H9 (cell line): ENCODE data around the gene FN1. TPM values are rescaled to one million over a fixed set of nuclear protein-coding genes. Genes with fewer than 3 reads are reported as not detected.

Source experiments
- DNase-seq: peaks from one replicate; pipeline ENCODE4 v3.0.0-alpha.2; 2017
- H2AFZ ChIP-seq: one replicate; pipeline ENCODE4 v1.6.1; 2013; ENCODE audit warnings: mild to moderate bottlenecking, low read length, control low read depth, moderate library complexity
- H2AK5ac ChIP-seq: 2 replicates; pipeline ENCODE4 v1.6.1; 2013; ENCODE audit warnings: low read length, control low read depth, mixed read lengths; ENCODE audit not compliant: insufficient read length
- H2BK120ac ChIP-seq: one replicate; pipeline ENCODE4 v1.6.1; 2013; ENCODE audit warnings: low read depth, mild to moderate bottlenecking, low read length, control low read depth, inconsistent platforms; ENCODE audit not compliant: poor library complexity, severe bottlenecking
- H2BK12ac ChIP-seq: 2 replicates; pipeline ENCODE4 v1.6.1; 2013; ENCODE audit warnings: low read length, control low read depth, mixed read lengths, low read depth; ENCODE audit not compliant: insufficient read length
- H2BK15ac ChIP-seq: 2 replicates; pipeline ENCODE4 v1.6.1; 2013; ENCODE audit warnings: low read depth, low read length, control low read depth
- H2BK20ac ChIP-seq: one replicate; pipeline ENCODE4 v1.6.1; 2013; ENCODE audit warnings: low read depth, mild to moderate bottlenecking, low read length, control low read depth, inconsistent platforms; ENCODE audit not compliant: poor library complexity, severe bottlenecking
- H2BK5ac ChIP-seq: 2 replicates; pipeline ENCODE4 v1.6.1; 2013; ENCODE audit warnings: low read length, control low read depth, mixed read lengths; ENCODE audit not compliant: insufficient read length
- H3K14ac ChIP-seq: 2 replicates; pipeline ENCODE4 v1.6.1; 2013; ENCODE audit warnings: low read length, control low read depth; ENCODE audit not compliant: insufficient read depth
- H3K18ac ChIP-seq: 2 replicates; pipeline ENCODE4 v1.6.1; 2013; ENCODE audit warnings: low read depth, mild to moderate bottlenecking, mixed read lengths, low read length, control low read depth; ENCODE audit not compliant: insufficient read length
- H3K23ac ChIP-seq: 2 replicates; pipeline ENCODE4 v1.6.1; 2013; ENCODE audit warnings: low read length, control low read depth, mixed read lengths, low read depth; ENCODE audit not compliant: insufficient read length
- H3K23me2 ChIP-seq: 2 replicates; pipeline ENCODE4 v1.6.1; 2013; ENCODE audit warnings: low read depth, mild to moderate bottlenecking, mixed read lengths, low read length, control low read depth; ENCODE audit not compliant: insufficient read length, poor library complexity, severe bottlenecking
- H3K27ac ChIP-seq: 2 replicates; pipeline ENCODE4 v1.5.1; 2013; ENCODE audit warnings: low read length, control low read depth, mixed read lengths, low read depth; ENCODE audit not compliant: insufficient read length
- H3K27me3 ChIP-seq: 2 replicates; pipeline ENCODE4 v1.6.1; 2013; ENCODE audit warnings: low read length, control low read depth, inconsistent platforms; ENCODE audit not compliant: insufficient read depth
- H3K4ac ChIP-seq: 2 replicates; pipeline ENCODE4 v1.6.1; 2013; ENCODE audit warnings: low read depth, mild to moderate bottlenecking, control low read depth, inconsistent platforms, low read length, moderate library complexity
- H3K4me1 ChIP-seq: 2 replicates; pipeline ENCODE4 v1.6.1; 2013; ENCODE audit warnings: low read length, control low read depth, inconsistent platforms; ENCODE audit not compliant: insufficient read depth
- H3K4me2 ChIP-seq: 2 replicates; pipeline ENCODE4 v1.6.1; 2013; ENCODE audit warnings: low read length, control low read depth, mixed read lengths; ENCODE audit not compliant: insufficient read length, insufficient read depth
- H3K56ac ChIP-seq: 2 replicates; pipeline ENCODE4 v1.6.1; 2013; ENCODE audit warnings: low read depth, mild to moderate bottlenecking, mixed read lengths, low read length, control low read depth; ENCODE audit not compliant: insufficient read length
- H3K79me1 ChIP-seq: 2 replicates; pipeline ENCODE4 v1.6.1; 2013; ENCODE audit warnings: low read depth, mild to moderate bottlenecking, moderate library complexity, low read length, control low read depth, inconsistent platforms; ENCODE audit not compliant: insufficient read depth, poor library complexity, severe bottlenecking
- H3K79me2 ChIP-seq: 2 replicates; pipeline ENCODE4 v1.6.1; 2013; ENCODE audit warnings: low read length, control low read depth, inconsistent platforms; ENCODE audit not compliant: insufficient read depth
- H3K9ac ChIP-seq: 2 replicates; pipeline ENCODE4 v1.6.1; 2013; ENCODE audit warnings: low read length, control low read depth, mixed read lengths; ENCODE audit not compliant: insufficient read length; ENCODE audit errors: extremely low read depth
- H3K9me3 ChIP-seq: one replicate; pipeline ENCODE4 v1.6.1; 2013; ENCODE audit warnings: low read depth, low read length, inconsistent platforms; ENCODE audit not compliant: control insufficient read depth
- H3T11ph ChIP-seq: one replicate; pipeline ENCODE4 v1.6.1; 2013; ENCODE audit warnings: mild to moderate bottlenecking, low read length, control low read depth, inconsistent platforms
- H4K20me1 ChIP-seq: one replicate; pipeline ENCODE4 v1.6.1; 2013; ENCODE audit not compliant: control insufficient read depth, insufficient read length, insufficient read depth
- H4K5ac ChIP-seq: 2 replicates; pipeline ENCODE4 v1.6.1; 2013; ENCODE audit warnings: low read depth, mild to moderate bottlenecking, mixed read lengths, low read length, control low read depth; ENCODE audit not compliant: insufficient read length
- H4K8ac ChIP-seq: replicated peaks from 2 replicates; pipeline ENCODE4 v1.6.1; 2013; ENCODE audit warnings: low read length, control low read depth, mixed read lengths, low read depth; ENCODE audit not compliant: insufficient read length
- H4K91ac ChIP-seq: 2 replicates; pipeline ENCODE4 v1.6.1; 2013; ENCODE audit warnings: low read depth, mild to moderate bottlenecking, moderate library complexity, mixed read lengths, low read length, control low read depth; ENCODE audit not compliant: insufficient read length
- H3K27ac Mint-ChIP-seq, 3 experiments: 2 replicates in 2 of 3; 3 replicates in 1 of 3; pipeline ENCODE4 v1.8.0; 2020 to 2021; ENCODE audit warnings: mixed read lengths in 3 of 3, mild to moderate bottlenecking in 1 of 3, moderate library complexity in 1 of 3
- H3K27me3 Mint-ChIP-seq: 2 replicates; pipeline ENCODE4 v1.8.0; 2021; ENCODE audit warnings: low read depth, mild to moderate bottlenecking, moderate library complexity, mixed read lengths
- H3K36me3 Mint-ChIP-seq, 3 experiments: 2 replicates in 2 of 3; 3 replicates in 1 of 3; pipeline ENCODE4 v1.8.0; 2020 to 2021; ENCODE audit warnings: low read depth in 3 of 3, mixed read lengths in 3 of 3; ENCODE audit not compliant: insufficient read depth in 1 of 3
- H3K4me1 Mint-ChIP-seq, 2 experiments: 2 replicates each; pipeline ENCODE4 v1.8.0; 2020; ENCODE audit warnings: mixed read lengths in 2 of 2
- H3K4me3 Mint-ChIP-seq, 2 experiments: 2 replicates in 1 of 2; 3 replicates in 1 of 2; pipeline ENCODE4 v1.8.0; 2020 to 2021; ENCODE audit warnings: mild to moderate bottlenecking in 2 of 2, mixed read lengths in 2 of 2, moderate library complexity in 1 of 2
- H3K9me3 Mint-ChIP-seq, 2 experiments: 2 replicates in 1 of 2; 3 replicates in 1 of 2; pipeline ENCODE4 v1.8.0; 2020; ENCODE audit warnings: mild to moderate bottlenecking in 2 of 2, mixed read lengths in 2 of 2, moderate library complexity in 1 of 2
- CTCF ChIP-seq: fragments of 200-600 bp; sonication (generic); conservative IDR thresholded peaks from 3 replicates; pipeline ENCODE4 v1.8.0; 2021; ENCODE audit warnings: antibody characterized with exemption, mild to moderate bottlenecking
- WGBS: extraction: QIAGEN DNeasy Blood & Tissue Kit; methylation state at CpG from one replicate; pipeline ENCODE4 v1.1.7; 2013; ENCODE audit warnings: missing lambda C conversion rate, low lambda C conversion rate, mixed read lengths; ENCODE audit not compliant: insufficient read length; ENCODE audit errors: extremely low coverage; 5-methylcytosine and 5-hydroxymethylcytosine counted together
- total RNA-seq: library from RNA; stranded (reverse); gene quantifications from 2 replicates; pipeline ENCODE4 v1.2.1, GENCODE V29; 2021

FN1 gene
- total RNA-seq, 1 experiment from 2014 or later: 56.0 TPM

GRCh38 chr2:215401896-215402379, 33.9 kb downstream of the FN1 start:
- no peak overlapping the region for H2BK12ac ChIP-seq
- H3K27ac ChIP-seq: no peak overlapping the region
- no peak overlapping the region for H3K4me2 ChIP-seq
- H3K4ac ChIP-seq: no peak overlapping the region
- H4K8ac ChIP-seq: no peak overlapping the region
- no peak overlapping the region for H4K91ac ChIP-seq
- H3K56ac ChIP-seq: no peak overlapping the region
- no peaks in the 10 kb centered on the region for H3K9me3 ChIP-seq
- no peaks in the 10 kb centered on the region for H3K79me2 ChIP-seq
- no peak overlapping the region for H3T11ph ChIP-seq
- H2BK120ac ChIP-seq: no peak overlapping the region
- H3K79me1 ChIP-seq: no peaks in the 10 kb centered on the region
- no peaks in the 10 kb centered on the region for H4K20me1 ChIP-seq
- no peak overlapping the region for H2BK15ac ChIP-seq
- no peaks in the 10 kb centered on the region; the same call in 1 of the 2 replicates for H3K4me1 ChIP-seq
- peaks cover 0 to 9% (median 4%) of the 10 kb centered on the region in 3 experiments; a peak in 4 of 7 replicates for H3K36me3 Mint-ChIP-seq
- no peaks in the 10 kb centered on the region for H3K9me3 Mint-ChIP-seq
- no peak for DNase-seq
- H3K23ac ChIP-seq: no peak overlapping the region
- no peaks in the 10 kb centered on the region for H3K27me3 ChIP-seq
- no peak overlapping the region for H3K4me3 Mint-ChIP-seq
- no peak overlapping the region for H3K14ac ChIP-seq
- no peak overlapping the region for H2BK20ac ChIP-seq
- H3K9ac ChIP-seq: no peak overlapping the region
- TF ChIP-seq CTCF: no peak
- WGBS: no CpG with 5 or more reads among the region's 3 CpGs
- H2BK5ac ChIP-seq: no peak overlapping the region
- no peak overlapping the region for H2AFZ ChIP-seq
- no peak overlapping the region for H3K27ac Mint-ChIP-seq
- no peak overlapping the region for H3K18ac ChIP-seq
- H3K4me1 Mint-ChIP-seq: peaks cover 15 to 22% of the 10 kb centered on the region in 2 experiments
- no peaks in the 10 kb centered on the region for H3K27me3 Mint-ChIP-seq
- H2AK5ac ChIP-seq: no peak overlapping the region
- H4K5ac ChIP-seq: no peak overlapping the region
- H3K23me2 ChIP-seq: no peaks in the 10 kb centered on the region
